Measurements from ENCODE around the gene GDF15.

DNA sequence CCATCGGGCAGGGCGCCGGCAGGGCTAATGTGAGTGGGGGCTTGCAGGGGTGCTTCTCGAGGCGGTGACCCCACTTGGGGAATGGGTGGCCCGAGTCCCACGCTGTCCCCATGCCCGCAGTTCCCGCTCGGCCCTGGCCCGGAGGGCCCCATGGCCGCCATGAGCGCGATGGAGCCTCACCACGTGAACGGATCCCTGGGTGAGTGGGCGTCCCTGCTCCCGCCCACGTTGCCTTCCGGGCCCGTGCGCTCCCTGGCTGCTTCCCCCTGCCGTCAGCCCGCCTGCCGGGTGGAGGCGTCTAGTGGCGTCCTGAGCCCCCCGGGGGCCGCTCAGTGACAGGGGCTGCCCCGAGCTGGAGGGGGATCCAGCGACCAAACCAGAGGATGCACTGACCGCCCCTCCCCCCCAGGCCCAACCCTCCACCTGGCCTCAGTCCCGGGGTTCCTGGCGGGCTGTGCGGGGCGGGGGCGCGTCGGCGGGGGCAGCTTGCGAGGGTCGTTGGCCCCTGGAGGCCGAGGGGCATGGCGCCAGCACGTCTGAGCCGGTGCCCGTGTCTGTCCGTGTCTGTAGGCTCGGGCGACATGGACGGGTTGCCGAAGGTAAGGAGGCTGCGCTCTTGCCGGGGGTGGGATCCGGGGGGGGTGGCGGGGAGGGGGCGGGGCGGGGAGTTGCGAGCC, 47.2 kb downstream of the GDF15 start:
- TF ChIP-seq BHLHE40 (IDR thresholded peaks at IDR 0.05; ENCODE audit: borderline replicate concordance) (no peak), FOXK2 (IDR thresholded peaks at IDR 0.05) (no peak)
